Endothelial cell (in vitro differentiated cells): ENCODE results near the gene BDH2. TPM values are rescaled to one million over a fixed set of nuclear protein-coding genes. Genes with fewer than 3 reads are reported as not detected.

ENCODE experiments used
- DNase-seq: peaks from one replicate; pipeline ENCODE4 v3.0.0; 2021; ENCODE audit warnings: low spot score
- H3K27ac Mint-ChIP-seq: one replicate; pipeline ENCODE4 v1.8.0; 2021; ENCODE audit warnings: mixed read lengths, inconsistent platforms; ENCODE audit not compliant: unreplicated experiment
- H3K27me3 Mint-ChIP-seq: one replicate; pipeline ENCODE4 v1.8.0; 2021; ENCODE audit warnings: mild to moderate bottlenecking, moderate library complexity, mixed read lengths, inconsistent platforms; ENCODE audit not compliant: unreplicated experiment
- H3K36me3 Mint-ChIP-seq: one replicate; pipeline ENCODE4 v1.8.0; 2021; ENCODE audit warnings: mild to moderate bottlenecking, low read depth, mixed read lengths, inconsistent platforms; ENCODE audit not compliant: unreplicated experiment
- H3K4me1 Mint-ChIP-seq: one replicate; pipeline ENCODE4 v1.8.0; 2021; ENCODE audit warnings: mild to moderate bottlenecking, mixed read lengths, inconsistent platforms; ENCODE audit not compliant: unreplicated experiment
- H3K4me3 Mint-ChIP-seq: one replicate; pipeline ENCODE4 v1.8.0; 2021; ENCODE audit warnings: mild to moderate bottlenecking, mixed read lengths, inconsistent platforms; ENCODE audit not compliant: unreplicated experiment
- H3K9me3 Mint-ChIP-seq: one replicate; pipeline ENCODE4 v1.8.0; 2021; ENCODE audit warnings: mixed read lengths, inconsistent platforms; ENCODE audit not compliant: unreplicated experiment
- total RNA-seq: library from RNA; stranded (reverse); fragmentation: NEBNext Ultra II Directional; extraction: Animal tissue kit (Norgen Biotek cat#: 25700); gene quantifications from one replicate; pipeline ENCODE4 v1.2.1, GENCODE V29; 2021; ENCODE audit not compliant: unreplicated experiment
- TF ChIP-seq, protein P1 (sequence below): fragments of 200-600 bp; sonication (generic); IDR thresholded peaks from one replicate; pipeline ENCODE4 v1.5.0; 2021; ENCODE audit warnings: antibody characterized with exemption; ENCODE audit not compliant: unreplicated experiment

BDH2 gene
- total RNA-seq, 1 donor from 2014 or later, result 43.4 TPM

- Mint-ChIP-seq H3K4me3 (no peak overlapping the region), H3K4me1 (peaks cover 3% of the 10 kb centered on the region), H3K27ac (no peak overlapping the region), H3K36me3 (no peaks in the 10 kb centered on the region), H3K27me3 (no peaks in the 10 kb centered on the region), H3K9me3 (no peaks in the 10 kb centered on the region)
- TF ChIP-seq, protein P1, sequence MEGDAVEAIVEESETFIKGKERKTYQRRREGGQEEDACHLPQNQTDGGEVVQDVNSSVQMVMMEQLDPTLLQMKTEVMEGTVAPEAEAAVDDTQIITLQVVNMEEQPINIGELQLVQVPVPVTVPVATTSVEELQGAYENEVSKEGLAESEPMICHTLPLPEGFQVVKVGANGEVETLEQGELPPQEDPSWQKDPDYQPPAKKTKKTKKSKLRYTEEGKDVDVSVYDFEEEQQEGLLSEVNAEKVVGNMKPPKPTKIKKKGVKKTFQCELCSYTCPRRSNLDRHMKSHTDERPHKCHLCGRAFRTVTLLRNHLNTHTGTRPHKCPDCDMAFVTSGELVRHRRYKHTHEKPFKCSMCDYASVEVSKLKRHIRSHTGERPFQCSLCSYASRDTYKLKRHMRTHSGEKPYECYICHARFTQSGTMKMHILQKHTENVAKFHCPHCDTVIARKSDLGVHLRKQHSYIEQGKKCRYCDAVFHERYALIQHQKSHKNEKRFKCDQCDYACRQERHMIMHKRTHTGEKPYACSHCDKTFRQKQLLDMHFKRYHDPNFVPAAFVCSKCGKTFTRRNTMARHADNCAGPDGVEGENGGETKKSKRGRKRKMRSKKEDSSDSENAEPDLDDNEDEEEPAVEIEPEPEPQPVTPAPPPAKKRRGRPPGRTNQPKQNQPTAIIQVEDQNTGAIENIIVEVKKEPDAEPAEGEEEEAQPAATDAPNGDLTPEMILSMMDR, result no peak
- no peak for DNase-seq
Observed at GRCh38 chr4:103044183-103044582, 55.5 kb downstream of the BDH2 start.

- no peaks in the 10 kb centered on the region for H3K27me3 Mint-ChIP-seq
- TF ChIP-seq, protein P1, result no peak
- H3K27ac Mint-ChIP-seq, result no peak overlapping the region
- H3K4me3 Mint-ChIP-seq, result no peak overlapping the region
- no peaks in the 10 kb centered on the region for H3K36me3 Mint-ChIP-seq
- DNase-seq, result no peak
- H3K9me3 Mint-ChIP-seq, result no peaks in the 10 kb centered on the region
- no peaks in the 10 kb centered on the region for H3K4me1 Mint-ChIP-seq
Observed at GRCh38 chr4:103036169-103036568, 63.5 kb downstream of the BDH2 start.

DNA sequence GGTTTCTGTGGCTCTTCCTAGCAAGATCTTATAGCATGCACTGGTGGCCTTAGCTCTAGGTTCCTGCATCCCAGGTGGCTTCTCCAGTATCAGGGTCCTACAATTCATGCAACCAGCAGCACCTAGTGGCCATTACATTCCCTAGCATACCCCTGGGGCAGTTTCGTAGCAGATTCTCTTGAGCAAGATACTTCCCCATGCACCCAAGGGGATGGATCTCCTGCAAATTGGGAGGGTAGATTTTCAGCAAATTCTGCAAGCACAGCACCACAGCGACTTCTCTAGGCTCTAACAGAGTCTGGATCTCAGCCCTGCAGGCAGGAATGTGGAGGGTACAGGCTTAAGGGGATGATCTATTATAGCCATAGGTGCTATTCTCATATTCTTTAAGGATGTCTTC lies 67.1 kb downstream of the BDH2 start:
- H3K27me3 Mint-ChIP-seq, result no peaks in the 10 kb centered on the region
- H3K4me1 Mint-ChIP-seq, result no peaks in the 10 kb centered on the region
- no peaks in the 10 kb centered on the region for H3K9me3 Mint-ChIP-seq
- peak; percentile 29 for DNase-seq
- H3K36me3 Mint-ChIP-seq, result no peaks in the 10 kb centered on the region
- TF ChIP-seq, protein P1, result peak; percentile 52
- no peak overlapping the region for H3K27ac Mint-ChIP-seq
- H3K4me3 Mint-ChIP-seq, result no peak overlapping the region

- no peak for DNase-seq
- no peaks in the 10 kb centered on the region for H3K36me3 Mint-ChIP-seq
- TF ChIP-seq, protein P1, result no peak
- H3K4me1 Mint-ChIP-seq, result no peaks in the 10 kb centered on the region
- no peaks in the 10 kb centered on the region for H3K27me3 Mint-ChIP-seq
- no peak overlapping the region for H3K27ac Mint-ChIP-seq
- H3K4me3 Mint-ChIP-seq, result no peak overlapping the region
- no peaks in the 10 kb centered on the region for H3K9me3 Mint-ChIP-seq
Observed at GRCh38 chr4:103030791-103031190, 68.8 kb downstream of the BDH2 start.

GRCh38 chr4:103029300-103029699 lies 70.3 kb downstream of the BDH2 start:
- H3K4me3 Mint-ChIP-seq, result no peak overlapping the region
- no peaks in the 10 kb centered on the region for H3K9me3 Mint-ChIP-seq
- DNase-seq, result no peak
- no peaks in the 10 kb centered on the region for H3K27me3 Mint-ChIP-seq
- H3K4me1 Mint-ChIP-seq, result no peaks in the 10 kb centered on the region
- TF ChIP-seq, protein P1, result no peak
- H3K27ac Mint-ChIP-seq, result no peak overlapping the region
- H3K36me3 Mint-ChIP-seq, result no peaks in the 10 kb centered on the region

Other genes starting within 250 kb of the BDH2 start
- 27.2 TPM for gene CISD2, start 230.8 kb downstream of the BDH2 start, total RNA-seq
- 1.6 TPM for gene SLC9B1, start 80.1 kb downstream of the BDH2 start, total RNA-seq
- gene SLC9B2, start 23.1 kb downstream of the BDH2 start, total RNA-seq, result 5.8 TPM
- 7.3 TPM for gene CENPE, start 98.5 kb upstream of the BDH2 start, total RNA-seq